CD4-positive, alpha-beta T cell treated with Interleukin-6 at 100 ng/mL for 8 hours (primary cell): ENCODE data around the gene SLAMF9.

Experiments used
- DNase-seq: peaks from one replicate; pipeline ENCODE4 v3.0.0-alpha.2; 2020; ENCODE audit warnings: mixed read lengths, low spot score

Gene SLAMF9

DNA sequence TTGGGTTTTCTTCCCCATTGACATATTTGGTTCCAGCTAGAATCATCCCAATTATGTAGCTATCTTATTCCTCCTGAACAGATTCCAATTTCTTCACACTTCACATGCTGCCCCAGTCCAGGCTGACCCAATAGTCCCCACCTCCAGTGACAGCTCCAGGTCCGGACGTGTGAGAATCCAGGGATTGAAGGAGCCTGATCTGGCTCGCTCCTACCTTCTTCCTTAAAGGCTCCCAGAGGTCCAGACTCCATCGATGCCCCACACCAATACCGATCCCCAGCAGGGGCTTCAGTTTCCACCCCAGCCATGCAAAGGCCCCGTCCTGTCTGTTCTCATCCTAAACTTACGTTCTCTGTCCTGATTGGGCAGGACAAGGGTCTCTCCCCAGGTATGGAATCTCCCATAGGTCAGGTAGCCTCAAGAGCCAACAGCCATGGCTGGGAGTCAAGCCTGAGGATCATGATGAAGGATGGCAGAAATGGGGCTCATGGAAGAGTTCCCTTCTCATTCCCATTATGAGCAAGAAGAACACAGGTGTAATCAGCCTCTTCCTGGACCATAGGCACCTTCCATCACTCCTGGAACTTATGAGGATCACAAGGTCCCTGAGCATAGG lies 20.4 kb upstream of the SLAMF9 start:
- DNase-seq = no peak

GRCh38 chr1:159973350-159973940 lies 19.4 kb upstream of the SLAMF9 start:
- no peak for DNase-seq

DNA sequence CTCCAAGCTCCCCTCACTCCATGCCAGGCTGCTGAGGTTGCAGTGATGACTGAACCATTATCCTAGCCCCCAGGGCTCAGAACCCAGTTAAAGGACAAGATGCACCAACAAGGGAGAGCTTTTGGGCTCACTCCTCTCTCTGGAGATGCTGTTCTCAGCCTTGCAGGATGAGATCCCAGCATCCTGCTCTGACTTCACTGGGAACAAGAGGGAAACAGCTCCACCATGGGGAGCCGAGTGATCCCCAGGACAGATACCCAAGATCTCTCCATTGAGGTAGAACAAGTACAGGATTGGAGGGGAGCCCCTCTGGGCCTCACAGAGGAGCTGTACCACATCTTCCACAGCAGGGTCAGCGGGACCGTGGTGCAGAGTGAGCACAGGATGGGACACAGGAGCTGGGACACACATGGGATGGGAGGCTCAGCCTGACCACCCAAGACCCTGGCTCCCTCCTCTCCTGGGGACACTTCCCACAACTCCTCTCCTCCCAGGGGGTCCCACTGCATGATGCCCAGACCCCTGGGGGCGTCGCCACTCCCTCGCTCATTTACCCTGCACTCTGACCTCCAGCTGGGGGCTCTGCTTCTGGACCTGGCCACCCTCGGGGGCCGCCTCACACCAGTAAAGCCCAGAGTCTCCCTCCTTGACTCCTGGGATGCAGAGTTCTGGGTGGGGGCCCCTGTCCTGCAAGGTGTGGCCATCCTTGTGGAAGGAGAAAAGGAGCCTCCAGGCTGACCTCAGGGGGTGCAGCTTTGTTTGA lies 18.6 kb upstream of the SLAMF9 start:
- no peak for DNase-seq

- no peak for DNase-seq
Measured at GRCh38 chr1:159970932-159971342, 16.9 kb upstream of the SLAMF9 start.

- DNase-seq = no peak
Measured at GRCh38 chr1:159968901-159969300, 14.9 kb upstream of the SLAMF9 start.

DNA sequence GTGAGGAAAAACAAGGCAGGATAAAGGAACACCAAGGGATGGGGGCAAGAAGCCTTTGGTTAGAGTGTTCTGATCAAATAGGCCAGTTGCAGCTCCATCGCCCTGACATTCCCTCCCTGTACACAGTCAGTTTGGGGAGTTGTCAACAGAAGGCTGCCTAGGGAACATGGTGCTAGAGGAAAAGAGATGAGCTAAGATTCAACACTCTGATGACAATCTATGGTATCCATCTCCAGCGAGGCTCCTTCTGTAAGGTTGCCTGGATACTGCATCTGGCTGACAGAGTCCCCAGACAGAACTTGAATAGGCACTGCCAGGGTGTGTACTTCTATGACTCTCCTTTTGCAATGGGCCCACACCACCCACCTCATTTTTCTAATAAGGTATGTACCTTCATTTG lies 11.2 kb upstream of the SLAMF9 start:
- no peak for DNase-seq

GRCh38 chr1:159964144-159964543 lies 10.1 kb upstream of the SLAMF9 start:
- DNase-seq = no peak

DNA sequence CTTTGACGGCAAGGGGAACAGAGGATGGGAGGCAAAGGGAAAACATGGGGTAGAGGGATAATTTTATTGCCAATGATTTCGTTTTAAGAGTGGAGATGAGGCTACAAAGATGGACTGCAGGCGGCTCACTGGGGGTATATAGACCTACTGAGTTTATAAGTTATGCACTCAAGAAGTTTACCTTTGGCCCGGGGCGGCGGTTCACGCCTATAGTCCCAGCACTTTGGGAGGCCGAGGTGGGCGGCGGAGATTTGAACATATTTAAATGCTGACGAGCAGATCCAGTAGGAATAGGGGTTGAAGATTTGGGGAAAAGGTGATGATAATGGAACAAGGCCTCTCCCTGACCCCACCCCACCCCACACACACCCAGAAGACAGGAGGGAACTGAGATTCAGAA lies 8.1 kb upstream of the SLAMF9 start:
- DNase-seq = no peak

DNA sequence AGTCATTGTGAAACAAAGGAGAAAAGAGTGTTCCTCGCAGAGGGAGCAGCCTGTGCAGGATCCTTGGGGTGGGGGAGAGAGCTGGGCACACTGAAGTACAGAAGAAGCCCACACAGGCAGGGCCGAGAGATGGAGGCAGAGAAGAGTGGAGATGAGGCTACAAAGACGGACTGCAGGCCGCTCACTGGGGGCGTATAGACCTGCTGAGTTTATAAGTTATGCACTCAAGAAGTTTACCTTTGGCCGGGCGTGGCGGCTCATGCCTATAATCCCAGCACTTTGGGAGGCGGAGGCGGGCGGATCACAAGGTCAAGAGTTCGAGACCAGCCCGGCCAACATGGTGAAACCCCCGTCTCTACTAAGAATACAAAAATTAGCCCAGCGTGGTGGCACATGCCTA lies 7.6 kb upstream of the SLAMF9 start:
- no peak for DNase-seq

GRCh38 chr1:159960721-159961381 lies 6.8 kb upstream of the SLAMF9 start:
- no peak for DNase-seq

DNA sequence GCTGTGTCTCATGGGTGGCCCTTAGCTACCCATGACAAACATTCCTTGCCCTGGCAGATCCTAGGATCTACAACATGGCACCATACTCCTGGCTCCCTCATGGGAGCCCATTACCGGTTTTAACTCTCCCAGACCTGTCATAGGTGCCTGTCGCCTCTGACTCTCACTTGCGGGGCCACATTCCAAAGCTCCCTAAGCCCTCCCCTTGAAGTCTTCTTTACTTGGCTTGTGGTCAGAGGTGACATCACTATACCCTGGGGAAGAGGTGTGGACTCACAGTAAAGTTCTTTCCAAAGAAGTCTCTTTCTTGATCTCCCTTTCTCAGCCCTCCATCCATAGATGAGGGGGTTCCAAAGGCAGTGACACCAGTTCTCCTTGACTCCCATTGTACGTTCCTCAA lies 5.4 kb upstream of the SLAMF9 start:
- no peak for DNase-seq

DNA sequence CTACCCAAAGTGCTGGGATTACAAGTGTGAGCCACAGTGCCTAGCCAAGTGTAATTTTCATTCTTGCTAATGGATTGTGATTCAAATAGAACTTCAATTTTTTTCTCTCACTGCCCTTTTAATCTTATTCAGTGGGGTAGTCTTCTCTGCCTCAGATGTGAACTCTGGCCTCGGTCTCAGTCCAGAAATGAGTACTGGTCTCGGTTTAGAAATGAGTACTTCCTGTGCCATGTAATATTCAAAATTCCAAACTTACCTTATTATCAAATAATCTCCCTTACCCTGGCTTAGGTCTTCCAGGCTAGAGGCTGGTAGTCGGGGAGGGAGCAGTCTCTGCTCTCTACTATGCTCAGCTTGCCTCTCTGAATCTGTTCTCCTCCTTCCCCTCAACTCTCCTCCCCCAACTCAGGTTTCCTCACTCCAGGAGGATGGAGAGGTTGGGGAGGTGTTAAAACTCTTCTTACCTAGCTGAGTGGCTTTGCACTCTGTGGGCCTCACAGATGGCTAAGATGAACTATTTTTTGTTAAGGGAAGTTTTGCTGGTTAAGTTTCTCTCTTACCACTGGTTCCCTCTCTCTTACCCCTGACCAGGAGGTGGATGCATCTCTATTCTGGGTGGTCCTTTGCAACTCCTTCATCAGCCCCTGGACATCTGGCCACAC lies 4.8 kb upstream of the SLAMF9 start:
- DNase-seq = no peak

- no peak for DNase-seq
Measured at GRCh38 chr1:159957824-159958268, 3.8 kb upstream of the SLAMF9 start.

DNA sequence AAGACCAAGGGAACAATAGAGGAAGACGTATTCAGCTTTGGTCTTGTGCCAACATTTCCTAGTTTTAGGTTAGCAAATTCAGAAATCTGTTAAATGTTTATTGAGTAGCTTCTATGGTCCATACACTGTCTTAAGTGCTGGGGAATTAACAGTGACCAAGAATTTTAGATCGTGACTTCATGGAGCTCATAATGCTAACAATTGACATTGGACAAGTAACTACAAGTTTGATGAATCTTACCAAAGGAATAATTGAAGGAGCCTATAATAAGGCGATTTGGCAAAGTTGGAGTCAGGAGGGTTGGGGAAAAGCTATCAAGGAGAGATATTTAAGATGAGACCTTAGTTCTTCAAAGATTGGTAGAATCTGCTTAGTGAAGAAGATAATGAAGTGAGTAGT lies 1.4 kb upstream of the SLAMF9 start:
- DNase-seq = no peak

DNA sequence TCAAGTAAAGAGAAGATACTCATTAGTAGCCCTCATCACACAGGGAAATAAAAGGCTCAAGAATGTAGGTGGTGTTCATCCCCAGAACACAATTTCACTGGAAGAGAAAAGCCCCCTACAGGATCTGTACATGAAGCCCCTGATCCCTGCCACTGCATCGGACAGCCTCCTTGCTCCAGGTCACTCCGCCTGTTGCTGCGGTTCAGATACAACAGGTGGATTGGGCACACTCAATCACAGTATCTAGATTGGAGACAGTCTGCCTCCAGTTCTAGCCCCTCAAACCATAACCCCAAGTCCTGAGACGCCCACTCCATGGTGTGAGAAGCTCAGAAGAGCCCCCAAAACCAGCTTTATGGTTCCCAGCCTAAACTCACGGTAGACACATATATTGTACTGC lies 1.1 kb downstream of the SLAMF9 start:
- DNase-seq = no peak

- no peak for DNase-seq
Measured at GRCh38 chr1:159951551-159951950, 2.5 kb downstream of the SLAMF9 start.

GRCh38 chr1:159951016-159951415 lies 3.0 kb downstream of the SLAMF9 start:
- DNase-seq = no peak

DNA sequence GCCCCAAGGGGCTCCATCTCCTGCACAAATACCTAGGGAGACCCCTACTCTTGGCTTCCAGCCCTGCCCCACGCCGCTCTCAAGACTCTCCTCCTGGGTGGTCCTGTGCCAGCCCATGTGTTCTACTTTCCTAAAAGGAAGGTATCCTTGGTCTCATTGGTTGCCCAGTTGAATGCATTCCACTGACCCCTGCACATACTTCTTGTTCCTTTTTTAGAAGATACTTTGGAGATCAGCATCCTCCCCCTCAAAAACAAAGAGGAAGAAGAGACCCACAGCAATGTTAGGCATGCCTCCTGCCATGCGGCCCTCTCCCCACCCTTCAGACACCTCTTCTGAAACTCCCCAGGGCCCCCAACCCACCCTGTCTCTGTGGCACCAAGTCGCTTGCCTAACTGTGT lies 4.1 kb downstream of the SLAMF9 start:
- no peak for DNase-seq

DNA sequence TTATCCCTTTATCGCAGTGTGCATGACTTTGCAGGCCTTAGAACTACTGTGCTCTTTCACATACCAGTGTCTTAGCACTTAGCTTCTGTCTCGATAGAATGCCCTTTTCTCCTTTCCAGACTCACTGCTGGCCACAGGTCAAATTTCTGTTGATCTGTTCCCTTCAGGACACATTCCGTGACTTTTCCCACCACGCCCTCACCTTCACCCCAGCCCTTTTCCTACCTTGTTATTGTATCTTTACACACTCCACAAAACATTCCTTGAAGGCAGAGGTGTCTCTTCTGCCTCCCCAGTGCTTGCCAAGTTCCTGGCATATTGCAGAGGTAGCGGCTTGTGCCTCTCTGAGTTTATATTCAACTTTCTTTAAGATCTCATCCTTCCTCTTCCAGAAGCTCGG lies 4.9 kb downstream of the SLAMF9 start:
- DNase-seq = no peak

- DNase-seq = no peak
Measured at GRCh38 chr1:159947942-159948341, 6.1 kb downstream of the SLAMF9 start.

GRCh38 chr1:159946242-159947187 lies 7.5 kb downstream of the SLAMF9 start:
- DNase-seq = no peak
